HG03378 (cell line): Measurements from ENCODE around the gene CDH4.

Experiments
- ATAC-seq: cut with Tn5 transposase; IDR thresholded peaks from one replicate; pipeline ENCODE4 v1.9.1; 2021; ENCODE audit warnings: mild to moderate bottlenecking, moderate library complexity; ENCODE audit not compliant: unreplicated experiment

CDH4 gene

GRCh38 chr20:61251529-61252393 is at the start of gene CDH4:
TSS of gene CDH4 (plus strand) at chr20:61252261.
- ATAC-seq: no peak

- ATAC-seq: no peak
Measured at GRCh38 chr20:61203320-61203719, 48.7 kb upstream of the CDH4 start.

DNA sequence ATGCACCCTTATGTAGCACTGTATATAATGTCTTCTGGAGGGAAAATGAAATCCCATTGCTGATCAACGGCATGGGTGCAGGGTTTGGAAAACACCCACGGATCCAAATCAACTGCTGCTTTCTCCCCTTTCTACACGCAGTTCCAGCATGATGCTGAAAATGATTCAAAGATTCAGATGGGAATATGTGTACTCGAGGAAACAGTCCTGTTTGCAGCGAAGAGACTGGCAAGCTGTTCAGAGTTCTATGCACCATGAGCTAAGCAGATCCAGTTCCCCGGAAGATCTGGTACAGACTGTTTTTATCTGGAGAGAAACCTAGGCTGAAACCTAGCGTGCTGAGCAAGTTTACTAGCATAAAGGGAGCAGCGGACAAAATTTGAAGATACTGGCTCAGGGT is 47.9 kb upstream of the CDH4 start:
- no peak for ATAC-seq

DNA sequence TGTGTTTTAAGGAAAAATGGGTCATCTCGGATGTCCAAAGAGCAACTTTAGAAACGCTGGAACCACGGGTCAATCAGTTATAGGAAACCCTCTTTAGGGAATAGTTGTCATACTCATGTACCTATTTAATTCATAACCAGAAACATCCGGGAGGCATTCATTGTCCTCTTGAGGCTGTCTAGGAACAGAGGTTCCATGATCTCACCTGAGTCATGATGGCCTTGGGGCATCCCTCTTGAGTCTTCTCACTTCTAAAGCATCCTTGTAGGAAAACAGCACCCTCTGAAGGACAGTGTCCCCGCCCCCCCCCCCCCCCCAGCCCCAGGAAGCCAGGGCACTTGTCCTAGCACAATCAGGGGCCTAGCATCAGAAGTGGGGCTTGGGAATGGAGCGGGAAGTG is 46.3 kb upstream of the CDH4 start:
- no peak for ATAC-seq

- no peak for ATAC-seq
Measured at GRCh38 chr20:61210862-61211261, 41.2 kb upstream of the CDH4 start.

- ATAC-seq: no peak
Measured at GRCh38 chr20:61217848-61218247, 34.2 kb upstream of the CDH4 start.

- no peak for ATAC-seq
Measured at GRCh38 chr20:61219021-61219431, 33.0 kb upstream of the CDH4 start.

DNA sequence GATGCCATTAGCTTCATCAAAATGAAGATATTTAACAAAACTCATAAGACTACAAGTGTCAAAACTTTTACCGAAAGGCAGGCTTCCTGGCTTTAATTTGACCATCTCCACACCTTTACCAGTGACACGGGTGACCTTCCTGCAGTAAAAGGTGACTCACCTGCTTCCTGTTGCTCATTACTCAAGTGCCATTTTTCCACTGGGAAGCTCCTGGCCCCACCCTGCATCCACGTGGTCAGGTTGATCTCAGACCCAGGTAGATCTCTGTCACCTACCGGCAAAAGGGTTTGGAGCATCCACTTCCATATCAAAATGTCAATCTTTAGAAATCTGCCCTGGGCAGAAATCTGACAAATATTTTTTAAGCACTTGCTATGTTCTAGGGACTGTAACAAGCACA is 31.9 kb upstream of the CDH4 start:
- no peak for ATAC-seq

- no peak for ATAC-seq
Measured at GRCh38 chr20:61220626-61221325, 31.3 kb upstream of the CDH4 start.

GRCh38 chr20:61222699-61223098 is 29.4 kb upstream of the CDH4 start:
- ATAC-seq: no peak

DNA sequence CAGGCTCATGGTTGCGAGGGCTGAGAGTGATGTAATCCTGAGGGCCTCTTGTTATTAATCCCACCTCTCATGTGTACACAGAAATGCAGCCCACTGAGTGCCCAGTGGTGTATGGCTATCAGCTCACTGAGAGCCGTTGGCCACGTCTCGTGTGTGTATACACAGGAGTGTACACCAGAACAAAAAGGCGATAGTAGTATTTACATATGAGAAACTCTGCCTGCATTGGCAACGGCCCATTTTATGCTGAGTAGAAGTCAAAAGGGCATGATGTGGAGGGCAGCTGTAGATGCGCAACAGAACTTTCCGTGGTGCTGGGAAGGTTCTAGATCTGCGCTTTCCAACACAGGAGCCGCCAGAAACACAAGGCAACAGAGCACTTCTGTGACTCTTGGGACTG is 28.9 kb upstream of the CDH4 start:
- no peak for ATAC-seq

- ATAC-seq: no peak
Measured at GRCh38 chr20:61230166-61230565, 21.9 kb upstream of the CDH4 start.

DNA sequence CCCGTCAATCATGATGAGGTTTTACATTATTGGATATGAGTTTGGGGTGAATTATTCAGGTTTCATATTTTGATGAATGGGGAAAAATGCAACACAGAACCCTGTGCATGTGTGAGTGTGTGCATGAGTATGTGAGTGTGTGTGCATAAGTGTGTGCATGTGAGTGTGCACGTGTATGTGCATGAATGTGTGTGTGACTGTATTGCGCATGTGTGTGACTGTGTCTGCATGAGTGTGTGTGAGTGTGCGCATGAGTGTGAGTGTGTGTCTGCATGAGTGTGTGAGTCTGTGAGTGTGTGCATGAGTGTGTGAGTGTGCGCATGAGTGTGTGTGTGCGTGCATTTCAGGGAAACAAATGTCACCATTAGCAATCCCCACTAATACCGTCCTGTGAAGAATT is 18.5 kb upstream of the CDH4 start:
- no peak for ATAC-seq

GRCh38 chr20:61234224-61234890 is 17.7 kb upstream of the CDH4 start:
- no peak for ATAC-seq

DNA sequence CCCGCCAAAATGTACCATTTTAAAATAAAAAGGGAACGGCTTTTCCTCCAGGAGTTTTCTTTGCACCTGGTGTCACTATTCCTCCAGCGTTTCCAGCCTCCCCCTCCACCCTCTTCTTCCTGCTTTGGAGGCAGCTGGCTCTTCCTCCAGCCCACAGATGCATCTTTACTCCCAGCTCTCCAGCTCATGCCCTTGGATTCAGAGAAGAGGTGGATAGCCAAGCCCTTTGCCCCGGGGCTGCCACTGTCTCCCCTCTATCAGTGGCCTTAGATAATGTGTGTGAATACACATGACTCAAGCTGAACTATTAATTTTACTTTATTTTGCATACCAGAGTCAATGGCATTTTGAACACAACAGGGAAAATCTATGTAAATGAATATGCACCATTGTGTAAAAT is 15.3 kb upstream of the CDH4 start:
- ATAC-seq: no peak

GRCh38 chr20:61238813-61239212 is 13.2 kb upstream of the CDH4 start:
- no peak for ATAC-seq

DNA sequence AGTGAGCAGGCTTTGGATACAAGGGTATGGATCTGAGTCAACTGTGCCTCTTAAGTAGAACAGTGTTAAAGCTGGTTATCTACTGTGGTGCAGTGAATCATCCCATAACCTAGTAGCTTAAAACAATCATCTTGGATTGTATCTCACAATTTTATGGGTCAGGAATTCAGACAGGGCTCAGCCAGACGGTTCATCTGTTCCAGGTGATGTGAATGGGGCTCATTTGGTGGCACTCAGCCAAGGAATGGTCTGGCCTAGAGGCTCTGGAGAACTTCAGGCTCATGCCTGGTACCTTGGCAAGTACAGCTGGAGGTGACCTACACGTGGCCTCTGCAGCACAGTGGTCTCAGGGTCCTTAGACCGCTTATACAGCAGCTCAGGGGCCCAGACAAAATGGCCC is 11.2 kb upstream of the CDH4 start:
- ATAC-seq: no peak

GRCh38 chr20:61244213-61244612 is 7.8 kb upstream of the CDH4 start:
- no peak for ATAC-seq

GRCh38 chr20:61246269-61246668 is 5.8 kb upstream of the CDH4 start:
- ATAC-seq: no peak

DNA sequence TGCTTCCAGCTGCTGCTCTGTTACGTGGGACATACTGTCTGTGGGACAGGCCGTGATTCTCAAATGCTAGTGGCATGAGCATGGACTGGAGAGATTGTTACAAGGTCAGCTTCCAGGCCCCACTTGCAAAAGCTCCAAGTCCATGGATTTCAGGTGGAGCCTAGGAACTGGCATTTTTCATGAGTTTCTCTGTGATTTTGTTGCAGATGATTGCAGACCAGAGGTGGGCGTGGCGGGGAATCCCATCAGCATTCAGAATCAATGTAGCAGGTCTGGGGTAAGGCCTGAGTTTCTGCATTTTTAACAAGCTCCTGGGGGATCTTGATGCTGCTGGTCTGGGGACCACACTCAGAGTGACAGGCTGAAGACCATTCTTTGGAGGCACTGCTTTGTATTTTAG is 2.4 kb upstream of the CDH4 start:
- no peak for ATAC-seq

GRCh38 chr20:61252601-61253263 is 671 bp downstream of the CDH4 start:
- no peak for ATAC-seq
